ENCODE measurements around the gene CD24.

The CD24 gene

GRCh38 chr6:106961801-106962200, 12.7 kb downstream of the CD24 start:
- TF ChIP-seq, protein P1, sequence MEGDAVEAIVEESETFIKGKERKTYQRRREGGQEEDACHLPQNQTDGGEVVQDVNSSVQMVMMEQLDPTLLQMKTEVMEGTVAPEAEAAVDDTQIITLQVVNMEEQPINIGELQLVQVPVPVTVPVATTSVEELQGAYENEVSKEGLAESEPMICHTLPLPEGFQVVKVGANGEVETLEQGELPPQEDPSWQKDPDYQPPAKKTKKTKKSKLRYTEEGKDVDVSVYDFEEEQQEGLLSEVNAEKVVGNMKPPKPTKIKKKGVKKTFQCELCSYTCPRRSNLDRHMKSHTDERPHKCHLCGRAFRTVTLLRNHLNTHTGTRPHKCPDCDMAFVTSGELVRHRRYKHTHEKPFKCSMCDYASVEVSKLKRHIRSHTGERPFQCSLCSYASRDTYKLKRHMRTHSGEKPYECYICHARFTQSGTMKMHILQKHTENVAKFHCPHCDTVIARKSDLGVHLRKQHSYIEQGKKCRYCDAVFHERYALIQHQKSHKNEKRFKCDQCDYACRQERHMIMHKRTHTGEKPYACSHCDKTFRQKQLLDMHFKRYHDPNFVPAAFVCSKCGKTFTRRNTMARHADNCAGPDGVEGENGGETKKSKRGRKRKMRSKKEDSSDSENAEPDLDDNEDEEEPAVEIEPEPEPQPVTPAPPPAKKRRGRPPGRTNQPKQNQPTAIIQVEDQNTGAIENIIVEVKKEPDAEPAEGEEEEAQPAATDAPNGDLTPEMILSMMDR (IDR thresholded peaks at IDR 0.05; ENCODE audit: low read depth, low read length, missing control alignments) = no peak
- H3K4me3 ChIP-seq (ENCODE audit: low read depth, low read length) = no peak overlapping the region
- DNase-seq (ENCODE audit: low read depth) = no peak

- TF ChIP-seq, protein P1 (IDR thresholded peaks at IDR 0.05; ENCODE audit: low read depth, low read length, missing control alignments) = no peak
- DNase-seq (ENCODE audit: low read depth) = no peak
- no peak overlapping the region for H3K4me3 ChIP-seq (ENCODE audit: low read depth, low read length)
Observed at GRCh38 chr6:106961136-106961535, 13.4 kb downstream of the CD24 start.

DNA sequence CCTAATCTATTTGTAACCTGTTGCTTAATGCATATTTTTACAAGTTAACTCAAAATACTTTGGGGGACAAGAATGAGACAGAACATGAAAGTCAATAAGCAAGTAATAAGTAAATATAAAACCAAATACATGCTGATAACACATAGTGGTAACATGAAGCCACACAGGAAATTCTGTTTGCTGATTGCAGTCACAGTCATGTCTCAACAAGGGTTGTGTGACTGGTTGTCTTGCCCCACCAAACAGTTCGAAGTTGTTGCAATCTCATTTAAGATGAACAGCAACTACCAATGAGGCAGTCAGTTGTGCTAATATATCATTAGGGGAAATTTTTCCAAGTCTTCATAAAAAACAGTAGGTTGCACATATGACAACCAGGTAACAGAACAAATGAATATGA, 14.5 kb downstream of the CD24 start:
- no peak for DNase-seq (ENCODE audit: low read depth)
- TF ChIP-seq, protein P1 (IDR thresholded peaks at IDR 0.05; ENCODE audit: low read depth, low read length, missing control alignments) = no peak
- no peak overlapping the region for H3K4me3 ChIP-seq (ENCODE audit: low read depth, low read length)

DNA sequence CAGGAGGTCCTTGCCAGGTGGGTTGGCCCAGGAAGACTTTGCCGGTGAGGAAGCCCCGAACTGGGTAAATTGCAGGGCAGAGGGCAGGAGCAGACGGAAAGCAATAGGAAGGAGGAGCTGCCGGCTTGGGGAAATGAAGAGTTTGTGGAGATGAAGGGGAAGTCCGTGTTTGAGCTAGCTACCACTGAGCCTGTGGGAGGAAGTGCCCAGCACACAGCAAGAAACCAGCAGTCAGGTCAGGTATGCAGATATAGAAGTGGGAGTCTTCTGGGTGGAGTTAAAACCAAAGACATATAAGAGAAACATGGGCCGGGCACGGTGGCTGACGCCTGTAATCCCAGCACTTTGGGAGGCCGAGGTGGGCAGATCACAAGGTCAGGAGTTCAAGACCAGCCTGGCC, 34.7 kb downstream of the CD24 start:
- TF ChIP-seq, protein P1 (IDR thresholded peaks at IDR 0.05; ENCODE audit: low read depth, low read length, missing control alignments) = no peak
- no peak overlapping the region for H3K4me3 ChIP-seq (ENCODE audit: low read depth, low read length)
- no peak for DNase-seq (ENCODE audit: low read depth)

DNA sequence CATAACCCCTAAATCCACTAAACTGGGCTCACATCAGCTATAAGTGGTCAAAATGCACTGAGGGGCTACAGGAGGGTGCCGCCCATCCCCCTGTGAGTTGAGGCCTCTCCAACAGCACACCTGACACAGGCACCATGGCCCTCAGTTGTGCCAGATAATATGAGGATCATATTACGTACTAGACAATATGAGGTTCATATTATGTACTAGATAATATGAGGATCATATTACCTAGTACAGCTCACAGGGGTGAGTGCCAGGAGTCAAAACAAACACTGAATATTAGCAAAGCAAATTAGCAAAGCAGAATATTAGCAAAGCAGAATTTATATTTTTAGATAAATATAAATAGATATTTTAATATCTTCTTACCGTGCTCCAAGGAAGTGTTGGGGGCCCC, 35.3 kb downstream of the CD24 start:
- H3K4me3 ChIP-seq (ENCODE audit: low read depth, low read length) = no peak overlapping the region
- TF ChIP-seq, protein P1 (IDR thresholded peaks at IDR 0.05; ENCODE audit: low read depth, low read length, missing control alignments) = no peak
- no peak for DNase-seq (ENCODE audit: low read depth)

GRCh38 chr6:106927531-106928398, 46.8 kb downstream of the CD24 start:
- H3K4me3 ChIP-seq (ENCODE audit: low read depth, low read length) = no peak overlapping the region
- TF ChIP-seq, protein P1 (IDR thresholded peaks at IDR 0.05; ENCODE audit: low read depth, low read length, missing control alignments) = no peak
- DNase-seq (ENCODE audit: low read depth) = no peak

- no peak overlapping the region for H3K4me3 ChIP-seq (ENCODE audit: low read depth, low read length)
- no peak for DNase-seq (ENCODE audit: low read depth)
- TF ChIP-seq, protein P1 (IDR thresholded peaks at IDR 0.05; ENCODE audit: low read depth, low read length, missing control alignments) = no peak
Observed at GRCh38 chr6:106925948-106926347, 48.6 kb downstream of the CD24 start.
